ENCODE data around the gene ACTL10.

GRCh38 chr20:33675136-33675959 lies 8.6 kb downstream of the ACTL10 start:
- TF ChIP-seq CREB1 (IDR thresholded peaks at IDR 0.05; ENCODE audit: low read depth) (no peak), MAX (IDR thresholded peaks at IDR 0.05) (no peak), YY1 (IDR thresholded peaks at IDR 0.05; ENCODE audit: low read depth) (no peak), TCF12 (IDR thresholded peaks at IDR 0.05; ENCODE audit: low read depth) (no peak), USF1 (IDR thresholded peaks at IDR 0.05) (no peak), TAF1 (IDR thresholded peaks at IDR 0.05; ENCODE audit: low read depth) (no peak), TEAD4 (IDR thresholded peaks at IDR 0.05) (no peak), EP300 (IDR thresholded peaks at IDR 0.05; ENCODE audit: borderline replicate concordance) (no peak), CEBPB (IDR thresholded peaks at IDR 0.05) (no peak), REST (IDR thresholded peaks at IDR 0.05; ENCODE audit: low read depth) (no peak), RAD21 (IDR thresholded peaks at IDR 0.05; ENCODE audit: low read depth) (no peak), EGR1 (IDR thresholded peaks at IDR 0.05) (no peak), FOXM1 (IDR thresholded peaks at IDR 0.05; ENCODE audit: borderline replicate concordance, low read depth) (no peak)

All from Ishikawa (cell line).